Ishikawa (cell line): ENCODE results near the gene MBNL1.

Experiments
- CEBPB ChIP-seq: IDR thresholded peaks from 2 replicates; pipeline ENCODE4 v1.6.1; 2012
- CREB1 ChIP-seq: IDR thresholded peaks from 2 replicates; pipeline ENCODE4 v1.6.1; 2012; ENCODE audit warnings: low read depth
- EGR1 ChIP-seq: IDR thresholded peaks from 2 replicates; pipeline ENCODE4 v1.6.1; 2012
- EP300 ChIP-seq: IDR thresholded peaks from 2 replicates; pipeline ENCODE4 v1.6.1; 2012; ENCODE audit warnings: borderline replicate concordance
- FOXM1 ChIP-seq: IDR thresholded peaks from 2 replicates; pipeline ENCODE4 v1.6.1; 2012; ENCODE audit warnings: low read depth, borderline replicate concordance
- MAX ChIP-seq: IDR thresholded peaks from 2 replicates; pipeline ENCODE4 v1.6.1; 2012
- NFIC ChIP-seq: IDR thresholded peaks from 2 replicates; pipeline ENCODE4 v1.6.1; 2012
- RAD21 ChIP-seq: IDR thresholded peaks from 2 replicates; pipeline ENCODE4 v1.6.1; 2012; ENCODE audit warnings: low read depth
- REST ChIP-seq: IDR thresholded peaks from 2 replicates; pipeline ENCODE4 v1.6.1; 2012; ENCODE audit warnings: low read depth, mild to moderate bottlenecking
- TAF1 ChIP-seq: IDR thresholded peaks from 2 replicates; pipeline ENCODE4 v1.6.1; 2012; ENCODE audit warnings: low read depth, mild to moderate bottlenecking
- TCF12 ChIP-seq: IDR thresholded peaks from 2 replicates; pipeline ENCODE4 v1.6.1; 2012; ENCODE audit warnings: low read depth
- TEAD4 ChIP-seq: IDR thresholded peaks from 2 replicates; pipeline ENCODE4 v1.6.1; 2012
- USF1 ChIP-seq: IDR thresholded peaks from 2 replicates; pipeline ENCODE4 v1.6.1; 2012
- YY1 ChIP-seq: IDR thresholded peaks from 2 replicates; pipeline ENCODE4 v1.6.1; 2012; ENCODE audit warnings: low read depth
- ZBTB7A ChIP-seq: IDR thresholded peaks from 2 replicates; pipeline ENCODE4 v1.6.1; 2012; ENCODE audit warnings: low read depth

The MBNL1 gene

GRCh38 chr3:152253514-152253913, 15.2 kb upstream of the MBNL1 start:
- TF ChIP-seq USF1 (no peak), EP300 (no peak), EGR1 (no peak), TCF12 (no peak), RAD21 (no peak), REST (no peak), TAF1 (no peak), FOXM1 (no peak), TEAD4 (no peak), NFIC (no peak), CREB1 (no peak), MAX (no peak), CEBPB (no peak), ZBTB7A (no peak), YY1 (no peak)

- TF ChIP-seq FOXM1 (no peak), TAF1 (no peak), REST (no peak), CREB1 (no peak), NFIC (no peak), TEAD4 (no peak), MAX (no peak), YY1 (no peak), CEBPB (no peak), ZBTB7A (no peak)
These were observed 14.7 kb upstream of the MBNL1 start for GRCh38 chr3:152254041-152254440.

GRCh38 chr3:152255290-152255689, 13.4 kb upstream of the MBNL1 start:
- TF ChIP-seq MAX (no peak), CEBPB (no peak), EGR1 (no peak), YY1 (no peak), USF1 (no peak), REST (no peak), EP300 (no peak)

GRCh38 chr3:152256851-152257562, 11.7 kb upstream of the MBNL1 start:
- TF ChIP-seq TCF12 = no peak
- TF ChIP-seq NFIC = no peak
- TF ChIP-seq CREB1 = no peak
- no peak for TF ChIP-seq RAD21
- no peak for TF ChIP-seq USF1
- TF ChIP-seq MAX = no peak
- TF ChIP-seq EGR1 = no peak
- no peak for TF ChIP-seq ZBTB7A
- TF ChIP-seq REST = no peak
- no peak for TF ChIP-seq EP300
- TF ChIP-seq CEBPB = no peak
- no peak for TF ChIP-seq TAF1
- no peak for TF ChIP-seq FOXM1
- TF ChIP-seq YY1 = no peak
- TF ChIP-seq TEAD4 = no peak
